GM13976 (cell line): ENCODE data around the gene SMAGP.
"Not testable (repeated sequence)": the region's sequence is repeated elsewhere in the genome, so short reads cannot be mapped to it uniquely, and the experiment has no call there.

Source experiments
- DNase-seq: peaks from one replicate; pipeline ENCODE4 v3.0.0; 2012; ENCODE audit warnings: low spot score
- in situ Hi-C: fragments of 300-500 bp; cut with MboI; formaldehyde crosslinking; loops from one replicate; pipeline ENCODE4 v1.12.0; 2022; ENCODE audit warnings: low sequenced_read_pairs, mixed read lengths, inconsistent platforms; ENCODE audit not compliant: unreplicated experiment
- TF ChIP-seq, protein P1 (sequence below): IDR thresholded peaks from 2 replicates; pipeline ENCODE4 v1.5.1; 2012; ENCODE audit warnings: borderline replicate concordance, mild to moderate bottlenecking; ENCODE audit not compliant: insufficient read depth; ENCODE audit errors: extremely low read depth, missing control alignments, control extremely low read depth

The SMAGP gene

DNA sequence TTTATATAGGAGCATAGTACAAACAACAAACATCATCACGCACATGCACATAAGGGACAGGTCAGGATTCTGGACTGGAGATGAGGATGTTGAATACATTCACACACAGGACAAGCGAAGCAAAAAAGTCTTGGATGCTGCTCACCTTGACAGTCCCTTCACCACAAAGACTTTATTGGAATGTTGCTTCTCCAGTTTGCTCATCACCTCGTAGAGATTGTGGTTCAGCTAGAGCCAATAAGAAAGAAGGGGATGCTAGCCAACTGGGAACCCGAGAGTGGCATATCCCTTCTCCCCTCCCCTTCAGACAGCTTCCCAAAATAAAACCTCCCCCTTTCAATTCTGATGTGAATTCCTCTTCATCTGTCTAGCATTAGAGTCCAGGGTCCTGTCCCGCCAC lies 25.4 kb upstream of the SMAGP start:
- no peak for DNase-seq
- in situ Hi-C loops, result no loop called here
- TF ChIP-seq, protein P1, sequence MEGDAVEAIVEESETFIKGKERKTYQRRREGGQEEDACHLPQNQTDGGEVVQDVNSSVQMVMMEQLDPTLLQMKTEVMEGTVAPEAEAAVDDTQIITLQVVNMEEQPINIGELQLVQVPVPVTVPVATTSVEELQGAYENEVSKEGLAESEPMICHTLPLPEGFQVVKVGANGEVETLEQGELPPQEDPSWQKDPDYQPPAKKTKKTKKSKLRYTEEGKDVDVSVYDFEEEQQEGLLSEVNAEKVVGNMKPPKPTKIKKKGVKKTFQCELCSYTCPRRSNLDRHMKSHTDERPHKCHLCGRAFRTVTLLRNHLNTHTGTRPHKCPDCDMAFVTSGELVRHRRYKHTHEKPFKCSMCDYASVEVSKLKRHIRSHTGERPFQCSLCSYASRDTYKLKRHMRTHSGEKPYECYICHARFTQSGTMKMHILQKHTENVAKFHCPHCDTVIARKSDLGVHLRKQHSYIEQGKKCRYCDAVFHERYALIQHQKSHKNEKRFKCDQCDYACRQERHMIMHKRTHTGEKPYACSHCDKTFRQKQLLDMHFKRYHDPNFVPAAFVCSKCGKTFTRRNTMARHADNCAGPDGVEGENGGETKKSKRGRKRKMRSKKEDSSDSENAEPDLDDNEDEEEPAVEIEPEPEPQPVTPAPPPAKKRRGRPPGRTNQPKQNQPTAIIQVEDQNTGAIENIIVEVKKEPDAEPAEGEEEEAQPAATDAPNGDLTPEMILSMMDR, result no peak

DNA sequence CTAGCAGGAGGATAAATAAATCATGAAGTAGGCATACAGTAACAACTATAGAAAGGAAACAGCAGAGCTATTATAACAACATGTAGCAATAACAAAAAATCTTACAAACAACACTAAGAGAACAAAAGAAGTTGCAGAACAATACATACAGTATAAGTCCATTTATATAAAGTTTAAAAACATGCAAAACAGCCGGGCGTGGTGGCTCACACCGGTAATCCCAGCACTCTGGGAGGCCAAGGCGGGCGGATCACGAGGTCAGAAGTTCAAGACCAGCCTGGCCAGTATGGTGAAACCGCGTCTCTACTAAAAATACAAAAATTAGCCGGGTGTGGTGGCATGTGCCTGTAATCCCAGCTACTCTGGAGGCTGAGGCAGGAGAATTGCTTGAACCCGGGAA lies 23.9 kb upstream of the SMAGP start:
- in situ Hi-C loops, DNase-seq: not testable (repeated sequence)

DNA sequence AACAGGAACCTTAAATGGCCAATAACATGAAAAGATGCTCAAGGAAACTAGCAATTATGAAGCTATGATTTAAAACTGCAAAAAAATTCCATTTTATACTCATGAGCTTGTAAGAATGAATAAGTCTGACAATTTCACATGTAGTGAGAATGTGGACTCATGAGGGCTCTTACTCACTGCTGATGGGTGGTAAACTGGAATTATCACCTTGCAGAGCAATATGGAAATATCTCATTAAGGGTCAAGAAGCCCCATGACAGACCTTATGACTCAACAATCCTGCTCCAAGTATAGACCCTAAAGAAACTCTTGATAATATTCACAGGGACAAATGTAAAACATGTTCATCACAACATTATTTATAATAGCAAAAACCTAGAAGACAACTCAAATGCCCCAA lies 23.5 kb upstream of the SMAGP start:
- in situ Hi-C loops, result no loop called here
- no peak for DNase-seq
- TF ChIP-seq, protein P1, result no peak

- DNase-seq, in situ Hi-C loops: not testable (repeated sequence)
Measured at GRCh38 chr12:51291603-51292513, 21.6 kb upstream of the SMAGP start.

GRCh38 chr12:51285843-51286242 lies 15.6 kb upstream of the SMAGP start:
- DNase-seq, result no peak
- in situ Hi-C loops, result no loop called here
- TF ChIP-seq, protein P1, result no peak

DNA sequence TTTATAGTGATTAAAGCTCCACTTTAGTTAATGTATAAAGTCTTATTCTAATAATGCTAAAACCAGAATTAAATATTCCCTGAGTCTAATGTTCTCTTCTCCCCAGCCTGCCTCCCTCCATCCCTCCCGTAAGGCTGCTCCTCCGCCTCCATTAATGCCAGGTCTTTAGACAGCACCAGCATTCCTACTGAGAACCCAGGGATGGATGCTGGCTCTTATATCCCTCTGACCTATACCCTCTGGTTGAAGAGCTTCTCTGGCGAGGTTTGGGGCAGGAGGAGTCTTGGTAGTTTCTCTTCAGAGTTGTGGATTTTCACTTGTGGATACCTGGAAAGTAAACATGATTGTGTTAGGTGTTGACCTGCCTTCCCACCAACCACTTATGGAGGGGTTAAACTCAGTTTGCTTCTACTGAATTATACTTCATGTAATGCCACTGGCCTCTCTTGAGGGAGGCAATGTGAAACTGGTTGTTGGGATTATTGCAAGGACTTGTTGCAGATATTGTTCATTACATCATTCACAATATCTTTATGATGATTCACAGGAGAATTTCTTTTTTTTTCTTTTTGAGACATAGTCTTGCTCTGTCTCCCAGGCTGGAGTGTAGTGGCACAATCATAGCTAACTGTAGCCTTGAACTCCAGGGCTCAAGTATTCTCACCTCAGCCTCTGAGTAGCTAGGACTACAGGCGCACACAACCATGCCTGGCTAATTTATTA lies 11.1 kb upstream of the SMAGP start:
- DNase-seq, result no peak
- TF ChIP-seq, protein P1, result no peak
- in situ Hi-C loops, result no loop called here

GRCh38 chr12:51275088-51275487 lies 4.9 kb upstream of the SMAGP start:
- no peak for DNase-seq
- in situ Hi-C loops, result no loop called here
- TF ChIP-seq, protein P1, result no peak

GRCh38 chr12:51272810-51273209 lies 2.6 kb upstream of the SMAGP start:
- in situ Hi-C loops, DNase-seq: not testable (repeated sequence)
